ENCODE results near the gene EPHX1.

DNA sequence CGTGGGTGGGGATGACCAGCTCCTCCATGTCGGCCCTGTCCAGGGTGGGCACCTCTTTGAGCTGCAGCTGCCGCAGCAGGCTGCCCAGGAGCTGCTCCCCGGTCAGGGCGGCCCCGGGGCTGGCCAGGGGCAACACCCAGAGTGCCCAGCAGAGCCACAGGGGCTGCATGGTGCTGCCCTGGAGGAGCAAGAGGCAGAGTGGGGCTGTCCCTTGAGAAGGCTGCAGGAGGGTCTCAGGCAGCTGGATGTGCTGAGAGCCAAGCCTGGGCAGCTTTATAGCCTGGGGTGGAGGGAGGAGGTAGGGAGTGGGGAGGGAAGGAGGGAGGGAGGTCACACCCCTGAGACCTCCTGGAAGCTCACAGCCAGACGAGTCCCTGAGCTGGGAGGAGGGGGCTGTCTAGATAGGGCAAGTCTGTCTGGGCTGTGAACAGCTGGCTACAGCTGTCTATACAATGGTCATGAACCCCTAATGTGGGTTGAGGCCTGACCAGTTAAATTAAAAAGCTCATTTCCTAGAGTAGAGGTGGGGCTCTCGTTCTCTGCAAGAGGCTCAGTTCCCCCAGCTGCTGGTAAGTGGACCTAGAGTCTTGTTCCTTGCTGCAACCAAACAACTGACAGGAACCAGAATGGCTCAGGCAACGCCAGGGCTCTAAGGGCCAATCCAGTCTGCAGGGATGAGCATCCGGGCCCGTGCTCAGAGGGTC lies 79.1 kb downstream of the EPHX1 start, which contains the start of gene LEFTY1:
- TF ChIP-seq CTCF (IDR thresholded peaks at IDR 0.05) (no peak), RAD21 (conservative IDR thresholded peaks at IDR 0.05 in 1 of 2, IDR thresholded peaks at IDR 0.05 in 1 of 2) (no peak), RNF2 (IDR thresholded peaks at IDR 0.05; ENCODE audit: borderline replicate concordance, low read depth) (no peak), SREBF2 (IDR thresholded peaks at IDR 0.05) (no peak), E2F6 (IDR thresholded peaks at IDR 0.05; ENCODE audit: borderline replicate concordance, low read depth) (no peak), POLR2AphosphoS2 (conservative IDR thresholded peaks at IDR 0.05; ENCODE audit: low read length) (no peak), PHF8 (IDR thresholded peaks at IDR 0.05; ENCODE audit: borderline replicate concordance, low read depth) (no peak), CHD2 (IDR thresholded peaks at IDR 0.05; ENCODE audit: low read length, partially characterized antibody) (no peak)
- TF ChIP-seq, protein P1, sequence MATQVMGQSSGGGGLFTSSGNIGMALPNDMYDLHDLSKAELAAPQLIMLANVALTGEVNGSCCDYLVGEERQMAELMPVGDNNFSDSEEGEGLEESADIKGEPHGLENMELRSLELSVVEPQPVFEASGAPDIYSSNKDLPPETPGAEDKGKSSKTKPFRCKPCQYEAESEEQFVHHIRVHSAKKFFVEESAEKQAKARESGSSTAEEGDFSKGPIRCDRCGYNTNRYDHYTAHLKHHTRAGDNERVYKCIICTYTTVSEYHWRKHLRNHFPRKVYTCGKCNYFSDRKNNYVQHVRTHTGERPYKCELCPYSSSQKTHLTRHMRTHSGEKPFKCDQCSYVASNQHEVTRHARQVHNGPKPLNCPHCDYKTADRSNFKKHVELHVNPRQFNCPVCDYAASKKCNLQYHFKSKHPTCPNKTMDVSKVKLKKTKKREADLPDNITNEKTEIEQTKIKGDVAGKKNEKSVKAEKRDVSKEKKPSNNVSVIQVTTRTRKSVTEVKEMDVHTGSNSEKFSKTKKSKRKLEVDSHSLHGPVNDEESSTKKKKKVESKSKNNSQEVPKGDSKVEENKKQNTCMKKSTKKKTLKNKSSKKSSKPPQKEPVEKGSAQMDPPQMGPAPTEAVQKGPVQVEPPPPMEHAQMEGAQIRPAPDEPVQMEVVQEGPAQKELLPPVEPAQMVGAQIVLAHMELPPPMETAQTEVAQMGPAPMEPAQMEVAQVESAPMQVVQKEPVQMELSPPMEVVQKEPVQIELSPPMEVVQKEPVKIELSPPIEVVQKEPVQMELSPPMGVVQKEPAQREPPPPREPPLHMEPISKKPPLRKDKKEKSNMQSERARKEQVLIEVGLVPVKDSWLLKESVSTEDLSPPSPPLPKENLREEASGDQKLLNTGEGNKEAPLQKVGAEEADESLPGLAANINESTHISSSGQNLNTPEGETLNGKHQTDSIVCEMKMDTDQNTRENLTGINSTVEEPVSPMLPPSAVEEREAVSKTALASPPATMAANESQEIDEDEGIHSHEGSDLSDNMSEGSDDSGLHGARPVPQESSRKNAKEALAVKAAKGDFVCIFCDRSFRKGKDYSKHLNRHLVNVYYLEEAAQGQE (IDR thresholded peaks at IDR 0.05) = no peak
- TF ChIP-seq, protein P2, sequence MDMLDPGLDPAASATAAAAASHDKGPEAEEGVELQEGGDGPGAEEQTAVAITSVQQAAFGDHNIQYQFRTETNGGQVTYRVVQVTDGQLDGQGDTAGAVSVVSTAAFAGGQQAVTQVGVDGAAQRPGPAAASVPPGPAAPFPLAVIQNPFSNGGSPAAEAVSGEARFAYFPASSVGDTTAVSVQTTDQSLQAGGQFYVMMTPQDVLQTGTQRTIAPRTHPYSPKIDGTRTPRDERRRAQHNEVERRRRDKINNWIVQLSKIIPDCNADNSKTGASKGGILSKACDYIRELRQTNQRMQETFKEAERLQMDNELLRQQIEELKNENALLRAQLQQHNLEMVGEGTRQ (IDR thresholded peaks at IDR 0.05) = no peak

Measured in A549 (cell line).